ENCODE measurements around the gene IFI6. TPM values are rescaled to one million over a fixed set of nuclear protein-coding genes. Genes with fewer than 3 reads are reported as not detected.
"Not testable (repeated sequence)": the region's sequence is repeated elsewhere in the genome, so short reads cannot be mapped to it uniquely, and the experiment has no call there.

The IFI6 gene
- total RNA-seq, 1 experiment from 2014 or later: 14.8 TPM

DNA sequence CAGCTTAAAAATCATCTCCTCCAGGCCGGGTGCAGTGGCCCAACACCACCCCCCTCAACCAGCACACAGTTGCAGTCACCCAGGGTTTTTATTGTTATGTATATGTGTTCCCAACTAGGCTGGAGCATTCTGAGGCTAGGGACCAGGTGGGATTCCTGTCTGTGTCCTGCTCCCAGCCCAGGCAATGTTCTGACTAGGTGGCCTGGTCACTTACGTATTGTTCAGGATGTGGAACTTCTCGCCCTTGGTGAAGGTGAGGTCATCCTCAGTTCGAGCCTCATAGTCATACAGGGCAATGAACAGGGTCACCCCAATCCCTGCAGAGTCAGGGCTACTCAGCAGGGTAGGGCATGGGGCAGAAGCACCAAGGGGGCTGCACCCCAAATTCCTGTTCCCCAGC is 49.2 kb downstream of the IFI6 start (continued):
- TF ChIP-seq EZH2phosphoT487 (IDR thresholded peaks at IDR 0.05; ENCODE audit: borderline replicate concordance) (no peak), CEBPB (IDR thresholded peaks at IDR 0.05; ENCODE audit: low read depth) (no peak), ZFX (IDR thresholded peaks at IDR 0.05) (no peak), TCF7L2 (IDR thresholded peaks at IDR 0.05; ENCODE audit: borderline replicate concordance, extremely low read depth, insufficient read depth, insufficient read length) (no peak), ELF1 (IDR thresholded peaks at IDR 0.05; ENCODE audit: borderline replicate concordance, low read depth) (no peak), EGR1 (IDR thresholded peaks at IDR 0.05; ENCODE audit: low read depth) (no peak)

DNA sequence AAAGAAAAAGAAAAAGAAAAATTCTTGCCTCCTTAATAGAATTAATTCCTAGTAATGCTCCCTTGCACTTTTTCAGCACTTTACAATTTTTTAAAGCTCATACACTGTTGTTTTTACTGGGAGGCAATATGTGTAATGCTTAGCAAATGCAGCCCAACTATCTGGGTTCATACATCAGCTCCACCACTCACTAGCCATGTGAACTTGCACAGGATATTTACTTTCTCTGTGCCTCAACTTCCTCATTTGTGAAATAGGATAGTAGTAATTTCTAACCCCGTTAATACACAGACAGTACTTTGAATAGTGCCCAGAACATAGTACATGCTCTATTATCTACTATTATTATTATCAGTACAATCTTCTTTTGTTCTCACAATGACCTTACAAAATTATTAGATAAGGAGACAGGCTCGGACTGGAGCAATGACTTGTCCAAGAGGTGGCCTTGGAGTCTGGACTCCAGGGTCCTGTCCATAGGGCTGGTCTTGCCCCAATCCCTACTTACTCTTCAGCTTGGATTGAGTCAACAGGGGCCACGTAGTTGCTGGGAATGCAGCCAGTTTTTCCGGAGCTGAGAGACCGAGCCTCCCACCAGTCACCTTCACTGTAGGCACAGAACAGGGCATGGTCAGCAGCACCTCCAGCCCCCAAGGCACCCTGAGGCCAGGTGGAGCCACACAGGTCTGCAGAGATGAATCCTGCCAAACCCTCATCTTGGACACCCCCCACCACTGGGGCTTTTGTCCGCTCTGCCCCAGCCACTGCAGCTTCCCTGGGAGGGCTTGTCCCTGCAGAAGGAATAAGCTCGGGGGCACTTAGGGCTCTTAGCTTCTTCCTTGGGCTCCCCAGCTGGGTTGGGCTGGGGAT is 50.7 kb downstream of the IFI6 start:
- no TSS peak for BruUV-seq (replicated peaks)
- H3K9ac ChIP-seq (ENCODE audit: low read length): no peak overlapping the region
- no peak overlapping the region for H3K27ac ChIP-seq (ENCODE audit: low read depth, low read length)
- ChIA-PET RAD21 (ENCODE audit: low non-redundant PET in 1 of 2, low total read pairs in 2 of 2, uncharacterized antibody in 2 of 2, unreplicated experiment in 2 of 2) (interaction anchor here (0.7 to 1.2 kb wide), 2 partner anchors 7 to 522 kb away, joined by 3 to 5 read pairs; no protein-coding TSS in a partner anchor), CTCF (interaction anchor here (0.6 to 1.2 kb wide), 5 partner anchors 12 to 466 kb away, joined by 3 to 6 read pairs (median 5); partner anchors contain the start of gene XKR8), POLR2A (interaction anchor here (0.7 to 1.1 kb wide), 3 partner anchors 51 to 822 kb away, joined by 3 read pairs; partner anchors contain the start of gene IFI6)
- no peaks in the 10 kb centered on the region for H3K36me3 ChIP-seq (ENCODE audit: control insufficient read depth in 1 of 2, insufficient read depth in 2 of 2, low read length in 2 of 2)
- no peaks in the 10 kb centered on the region for H3K27me3 ChIP-seq (ENCODE audit: insufficient read depth, low read length)
- H3K4me3 ChIP-seq (replicated peaks in 1 of 2; ENCODE audit: low read depth in 1 of 2, low read length in 2 of 2): no peak overlapping the region
- H3K4me1 ChIP-seq (ENCODE audit: control insufficient read depth in 1 of 2, insufficient read depth in 2 of 2, low read length in 2 of 2): peaks cover 0 to 8% of the 10 kb centered on the region in 2 experiments; a peak in 2 of 4 replicates
- no peaks in the 10 kb centered on the region for H3K9me2 ChIP-seq (ENCODE audit: insufficient read depth)
- H4K20me1 ChIP-seq (ENCODE audit: insufficient read depth): no peaks in the 10 kb centered on the region
- peak overlapping the region; percentile 40 for H3K4me2 ChIP-seq (ENCODE audit: low read length)
- no peak for DNase-seq (ENCODE audit: low read depth, low spot score)
- no peaks in the 10 kb centered on the region for H3K79me2 ChIP-seq (ENCODE audit: insufficient read depth, low read length)
- ATAC-seq: peak; percentile 24; the same call in 1 of the 2 replicates
- H2AFZ ChIP-seq (ENCODE audit: low read depth, low read length, poor library complexity, severe bottlenecking): peak overlapping the region; percentile 61
- no peak for TF ChIP-seq CBX3 (IDR thresholded peaks at IDR 0.05; ENCODE audit: low read depth)
- TF ChIP-seq MAX (IDR thresholded peaks at IDR 0.05): no peak
- TF ChIP-seq REST (IDR thresholded peaks at IDR 0.05; ENCODE audit: low read depth): no peak
- no peak for TF ChIP-seq SIN3A (IDR thresholded peaks at IDR 0.05; ENCODE audit: low read depth)
- no peak for TF ChIP-seq ZNF274 (IDR thresholded peaks at IDR 0.05; ENCODE audit: low read depth, low read length)
- TF ChIP-seq EZH2 (IDR thresholded peaks at IDR 0.05): no peak
- intact Hi-C loops (cut with micrococcal nuclease): no loop called here
- no peaks in the 10 kb centered on the region for H3K9me3 ChIP-seq (ENCODE audit: control insufficient read depth in 1 of 2, insufficient read depth in 1 of 2, low read depth in 1 of 2, low read length in 2 of 2)

DNA sequence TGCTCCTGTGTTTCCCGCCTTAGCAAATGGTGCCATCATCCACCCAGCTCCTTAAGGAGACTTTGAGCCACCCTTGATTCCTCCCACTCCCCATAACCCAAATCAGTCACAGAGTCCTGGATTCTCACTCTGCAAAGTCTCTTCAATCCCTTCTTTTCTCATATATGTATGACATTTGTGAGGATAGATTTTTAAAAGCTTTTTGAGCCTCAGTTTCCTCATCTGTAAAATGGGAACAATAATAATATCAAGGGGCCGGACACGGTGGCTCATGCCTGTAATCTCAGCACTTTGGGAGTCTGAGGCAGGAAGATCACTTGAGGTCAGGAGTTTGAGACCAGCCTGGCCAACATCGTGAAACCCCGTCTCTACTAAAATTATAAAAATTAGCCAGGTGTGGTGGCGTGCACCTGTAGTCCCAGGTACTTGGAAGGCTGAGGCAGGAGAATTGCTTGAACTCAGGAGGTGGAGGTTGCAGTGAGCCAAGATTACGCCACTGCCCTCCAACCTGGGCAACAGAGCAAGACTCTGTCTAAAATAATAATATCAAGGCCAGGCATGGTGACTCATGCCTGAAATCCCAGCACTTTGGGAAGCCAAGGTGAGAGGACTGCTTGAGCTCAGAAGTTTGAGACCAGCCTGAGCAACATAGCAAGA is 52.1 kb downstream of the IFI6 start:
- H3K27ac ChIP-seq (ENCODE audit: low read depth, low read length); H3K4me3 ChIP-seq (replicated peaks in 1 of 2; ENCODE audit: low read depth in 1 of 2, low read length in 2 of 2); ATAC-seq; BruUV-seq (replicated peaks); H3K9me2 ChIP-seq (ENCODE audit: insufficient read depth); DNase-seq (ENCODE audit: low read depth, low spot score); H3K9ac ChIP-seq (ENCODE audit: low read length); H3K36me3 ChIP-seq (ENCODE audit: control insufficient read depth in 1 of 2, insufficient read depth in 2 of 2, low read length in 2 of 2); intact Hi-C loops (cut with micrococcal nuclease); H3K27me3 ChIP-seq (ENCODE audit: insufficient read depth, low read length); H3K9me3 ChIP-seq (ENCODE audit: control insufficient read depth in 1 of 2, insufficient read depth in 1 of 2, low read depth in 1 of 2, low read length in 2 of 2); H3K4me2 ChIP-seq (ENCODE audit: low read length); H3K4me1 ChIP-seq (ENCODE audit: control insufficient read depth in 1 of 2, insufficient read depth in 2 of 2, low read length in 2 of 2); H3K79me2 ChIP-seq (ENCODE audit: insufficient read depth, low read length); H4K20me1 ChIP-seq (ENCODE audit: insufficient read depth); H2AFZ ChIP-seq (ENCODE audit: low read depth, low read length, poor library complexity, severe bottlenecking): not testable (repeated sequence)
- ChIA-PET CTCF (interaction anchor here (1.2 kb wide), 1 partner anchor 11 kb away, joined by 3 read pairs; no protein-coding TSS in a partner anchor), POLR2A (interaction anchor here (0.9 kb wide), 1 partner anchor 22 kb away, joined by 3 read pairs; no protein-coding TSS in a partner anchor), RAD21 (ENCODE audit: low non-redundant PET in 1 of 2, low total read pairs in 2 of 2, uncharacterized antibody in 2 of 2, unreplicated experiment in 2 of 2) (interaction anchor here in 1 of 2 experiments (1.2 kb wide), 1 partner anchor 9 kb away, joined by 3 read pairs; no protein-coding TSS in a partner anchor)

Data from HCT116 (cell line).